HCT116 (cell line): ENCODE data around the gene PPFIBP1. TPM values are rescaled to one million over a fixed set of nuclear protein-coding genes. Genes with fewer than 3 reads are reported as not detected.

ENCODE experiments used
- ATAC-seq: fragments of 200-7000 bp; cut with Tn5 transposase; 2 replicates; pipeline ENCODE4 v1.9.1; 2020; ENCODE audit warnings: mild to moderate bottlenecking, moderate library complexity
- BruUV-seq: library from RNA; stranded (reverse); fragments of 400-500 nt; replicated peaks from 2 replicates; lab custom pipeline; 2021; lab: Mats Ljungman, UMichigan
- CTCF ChIA-PET: fragments of 300-600 bp; sonication (Branson Sonifier 250); formaldehyde crosslinking; loops from one replicate; lab custom pipeline; 2021; ENCODE audit warnings: antibody characterized with exemption; lab: Charles Lee
- POLR2A ChIA-PET: fragments of 300-600, 350-600 bp; sonication (Branson Sonifier 250); formaldehyde crosslinking; loops from one replicate; lab custom pipeline; 2021; ENCODE audit warnings: antibody characterized with exemption; lab: Charles Lee
- RAD21 ChIA-PET, 2 experiments: fragments of 300-600 bp; sonication (Branson Sonifier 250); formaldehyde crosslinking; loops; one replicate each; lab custom pipeline; 2023; ENCODE audit warnings: low total read pairs in 2 of 2; ENCODE audit not compliant: uncharacterized antibody in 2 of 2, unreplicated experiment in 2 of 2, low non-redundant PET in 1 of 2; lab: Charles Lee
- DNase-seq: peaks from one replicate; pipeline ENCODE4 v3.0.0-alpha.2; 2010; ENCODE audit warnings: low read depth, low spot score
- H2AFZ ChIP-seq: fragments of 200-600 bp; shearing (Covaris generic), sonication (generic); 2 replicates; pipeline ENCODE4 v1.6.1; 2017; ENCODE audit warnings: low read depth, mixed run types, mixed read lengths, antibody characterized with exemption, low read length; ENCODE audit not compliant: poor library complexity, severe bottlenecking
- H3K27ac ChIP-seq: 2 replicates; pipeline ENCODE4 v1.5.1; 2012; ENCODE audit warnings: low read depth, low read length
- H3K27me3 ChIP-seq: fragments of 200-600 bp; sonication (generic); 2 replicates; pipeline ENCODE4 v1.6.1; 2016; ENCODE audit warnings: mixed run types, low read length, mixed read lengths; ENCODE audit not compliant: insufficient read depth
- H3K36me3 ChIP-seq, 2 experiments: fragments of 200-500 bp in 1 of 2; fragments of 200-600 bp in 1 of 2; sonication (Bioruptor generic) in 1 of 2; sonication (generic) in 1 of 2; 2 replicates each; pipeline versions ENCODE4 v1.5.1 to v1.6.1; 2014 to 2016; ENCODE audit warnings: low read length in 2 of 2, inconsistent platforms in 1 of 2, mixed read lengths in 1 of 2, mixed run types in 1 of 2; ENCODE audit not compliant: insufficient read depth in 2 of 2, control insufficient read depth in 1 of 2
- H3K4me1 ChIP-seq, 2 experiments: fragments of 200-600 bp in 1 of 2; sonication (generic) in 1 of 2; 2 replicates each; pipeline versions ENCODE4 v1.5.1 to v1.6.1; 2012 to 2017; ENCODE audit warnings: low read length in 2 of 2, inconsistent platforms in 1 of 2, mild to moderate bottlenecking in 1 of 2, mixed read lengths in 1 of 2, mixed run types in 1 of 2, moderate library complexity in 1 of 2; ENCODE audit not compliant: insufficient read depth in 2 of 2, control insufficient read depth in 1 of 2
- H3K4me2 ChIP-seq: fragments of 200-600 bp; sonication (generic); 2 replicates; pipeline ENCODE4 v1.6.1; 2017; ENCODE audit warnings: mixed run types, low read length, mixed read lengths
- H3K4me3 ChIP-seq, 2 experiments: fragments of 200-600 bp in 1 of 2; sonication (generic) in 1 of 2; replicated peaks in 1 of 2; 2 replicates each; pipeline ENCODE4 v1.5.1; 2011 to 2016; ENCODE audit warnings: low read length in 2 of 2, control low read depth in 1 of 2, low read depth in 1 of 2, mild to moderate bottlenecking in 1 of 2, mixed read lengths in 1 of 2, mixed run types in 1 of 2
- H3K79me2 ChIP-seq: fragments of 200-600 bp; sonication (generic); 2 replicates; pipeline ENCODE4 v1.6.1; 2017; ENCODE audit warnings: mild to moderate bottlenecking, mixed run types, low read length, moderate library complexity, mixed read lengths; ENCODE audit not compliant: insufficient read depth
- H3K9ac ChIP-seq: fragments of 200-600 bp; sonication (generic); 2 replicates; pipeline ENCODE4 v1.6.1; 2016; ENCODE audit warnings: low read length, mixed read lengths
- H3K9me2 ChIP-seq: fragments of 200-600 bp; sonication (generic), shearing (Covaris generic); 2 replicates; pipeline ENCODE4 v1.6.1; 2017; ENCODE audit warnings: mixed run types, mild to moderate bottlenecking, moderate library complexity; ENCODE audit not compliant: insufficient read depth
- H3K9me3 ChIP-seq, 2 experiments: fragments of 200-500 bp in 1 of 2; fragments of 200-600 bp in 1 of 2; sonication (Bioruptor generic) in 1 of 2; sonication (generic) in 1 of 2; 2 replicates each; pipeline ENCODE4 v1.6.1; 2014 to 2017; ENCODE audit warnings: low read length in 2 of 2, mixed read lengths in 2 of 2, inconsistent platforms in 1 of 2, low read depth in 1 of 2, mild to moderate bottlenecking in 1 of 2, mixed run types in 1 of 2, moderate library complexity in 1 of 2; ENCODE audit not compliant: control insufficient read depth in 1 of 2, insufficient read depth in 1 of 2
- H4K20me1 ChIP-seq: fragments of 200-600 bp; sonication (generic), shearing (Covaris generic); 2 replicates; pipeline ENCODE4 v1.6.1; 2017; ENCODE audit warnings: mixed run types, mild to moderate bottlenecking, moderate library complexity; ENCODE audit not compliant: insufficient read depth
- EGR1 ChIP-seq: IDR thresholded peaks from 2 replicates; pipeline ENCODE4 v1.6.1; 2012; ENCODE audit warnings: low read depth
- ELF1 ChIP-seq: IDR thresholded peaks from 2 replicates; pipeline ENCODE4 v1.6.1; 2012; ENCODE audit warnings: low read depth, borderline replicate concordance
- EZH2phosphoT487 ChIP-seq: fragments of 200-600 bp; IDR thresholded peaks from 2 replicates; pipeline ENCODE4 v1.6.1; 2018; ENCODE audit warnings: antibody characterized with exemption, borderline replicate concordance
- FOSL1 ChIP-seq: IDR thresholded peaks from 2 replicates; pipeline ENCODE4 v1.6.1; 2012; ENCODE audit warnings: low read depth
- MAX ChIP-seq: IDR thresholded peaks from 2 replicates; pipeline ENCODE4 v1.6.1; 2012
- POLR2A ChIP-seq: IDR thresholded peaks from 2 replicates; pipeline ENCODE4 v1.7.0; 2011; ENCODE audit warnings: borderline replicate concordance; ENCODE audit not compliant: insufficient read depth, insufficient read length; ENCODE audit errors: extremely low read depth
- REST ChIP-seq: IDR thresholded peaks from 2 replicates; pipeline ENCODE4 v1.6.1; 2012; ENCODE audit warnings: low read depth
- SRF ChIP-seq: IDR thresholded peaks from 2 replicates; pipeline ENCODE4 v1.6.1; 2012; ENCODE audit warnings: low read depth
- TCF7L2 ChIP-seq: IDR thresholded peaks from 2 replicates; pipeline ENCODE4 v1.7.0; 2011; ENCODE audit warnings: borderline replicate concordance, inconsistent platforms; ENCODE audit not compliant: insufficient read depth, insufficient read length; ENCODE audit errors: extremely low read depth
- YY1 ChIP-seq: IDR thresholded peaks from 2 replicates; pipeline ENCODE4 v1.6.1; 2011; ENCODE audit warnings: low read length, low read depth, moderate library complexity, mild to moderate bottlenecking; ENCODE audit not compliant: insufficient replicate concordance; ENCODE audit errors: extremely low read depth
- ZFX ChIP-seq: fragments of 450-650 bp; IDR thresholded peaks from 2 replicates; pipeline ENCODE4 v1.6.1; 2017
- intact Hi-C: fragments of 100-400 bp; cut with micrococcal nuclease; formaldehyde crosslinking; loops from 2 replicates; pipeline ENCODE4 v1.10.0; 2022
- total RNA-seq: library from RNA; stranded (reverse); gene quantifications from one replicate; pipeline ENCODE4 v1.2.1, GENCODE V29; 2021; ENCODE audit not compliant: unreplicated experiment

PPFIBP1 gene
- total RNA-seq, 1 experiment from 2014 or later = 102 TPM

GRCh38 chr12:27561535-27562350 is 37.7 kb downstream of the PPFIBP1 start (continued):
- no peak for TF ChIP-seq REST
- TF ChIP-seq EGR1 = no peak
- TF ChIP-seq POLR2A = no peak
- TF ChIP-seq ZFX = no peak
- no peak for TF ChIP-seq SRF

- Histone ChIP-seq H3K4me1 (peaks cover 21 to 38% of the 10 kb centered on the region in 2 experiments), H3K27me3 (no peaks in the 10 kb centered on the region), H2AFZ (no peak overlapping the region), H4K20me1 (peaks cover 3% of the 10 kb centered on the region; the same call in 1 of the 2 replicates), H3K4me2 (peak overlapping the region; percentile 57), H3K9me2 (no peaks in the 10 kb centered on the region), H3K9me3 (no peaks in the 10 kb centered on the region), H3K36me3 (no peaks in the 10 kb centered on the region), H3K27ac (peak overlapping the region; percentile 68), H3K9ac (peak overlapping the region; percentile 4; the same call in 1 of the 2 replicates), H3K79me2 (peaks cover 72% of the 10 kb centered on the region), H3K4me3 (0 out of 4 replicates have a peak overlapping the region, but pooled peaks of 1 of the 2 experiments have one; percentile 5)
- no TSS peak for BruUV-seq
- TF ChIP-seq EZH2phosphoT487 (no peak), TCF7L2 (peak; percentile 93), MAX (no peak), YY1 (no peak), ELF1 (no peak), FOSL1 (no peak)
- POLR2A ChIA-PET = no interaction called here
- peak; percentile 68 for ATAC-seq
- RAD21 ChIA-PET = no interaction called here
- intact Hi-C loops = no loop called here
- CTCF ChIA-PET = no interaction called here
- no peak for DNase-seq
These were observed 40.7 kb downstream of the PPFIBP1 start for GRCh38 chr12:27564612-27565213.
